Measurements from ENCODE around the gene RSPO4. TPM values are rescaled to one million over a fixed set of nuclear protein-coding genes. Genes with fewer than 3 reads are reported as not detected.
"Not testable (repeated sequence)": the region's sequence is repeated elsewhere in the genome, so short reads cannot be mapped to it uniquely, and the experiment has no call there.

The RSPO4 gene
- total RNA-seq = not detected
- long read RNA-seq = 0 reads

DNA sequence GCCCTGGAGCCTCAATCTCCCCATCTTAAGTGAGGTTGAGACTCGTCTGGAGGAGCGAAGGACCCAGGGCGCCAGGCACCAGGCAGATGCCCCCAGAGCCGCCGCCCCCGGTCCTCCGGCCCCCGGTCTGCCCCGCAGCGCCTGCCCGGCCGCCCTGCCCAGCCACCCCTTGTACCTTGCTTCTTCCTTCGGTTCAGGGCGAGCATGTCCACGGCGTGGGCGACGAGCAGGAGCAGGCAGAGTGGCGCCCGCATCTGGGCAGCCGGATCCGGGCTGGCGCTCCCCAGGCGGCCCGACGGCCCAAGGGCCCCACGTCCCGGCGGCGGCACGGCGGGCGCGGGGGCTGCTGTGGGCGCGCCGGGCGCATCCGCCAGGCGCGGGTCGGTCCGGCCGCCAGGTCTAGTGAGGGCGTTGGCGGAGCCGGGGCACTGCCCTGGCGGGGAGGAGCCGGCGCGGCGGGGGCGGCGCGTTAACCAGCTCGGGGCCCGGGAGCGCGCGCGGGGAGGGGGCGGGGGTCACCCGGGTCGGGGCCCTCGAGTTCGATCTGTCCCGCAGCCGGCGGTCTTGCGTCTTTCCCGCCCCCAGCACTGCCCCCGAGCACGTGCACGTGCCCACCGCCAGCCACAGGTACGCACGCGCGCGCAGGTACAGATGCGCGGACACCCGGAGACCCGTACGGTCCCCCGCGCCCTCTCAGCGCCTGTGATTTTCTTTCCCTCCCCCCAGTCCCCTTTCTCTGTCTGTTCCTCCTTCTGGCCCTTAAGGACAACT, at the start of gene RSPO4:
Gene RSPO4, minus strand, starts transcription at position 401 of the 771 bp plus-strand sequence. Its CDS starts 147 bp downstream, at position 254.
- intact Hi-C loops (cut with DNase I) = no loop called here
- DNase-seq (ENCODE audit: low spot score) = no peak

DNA sequence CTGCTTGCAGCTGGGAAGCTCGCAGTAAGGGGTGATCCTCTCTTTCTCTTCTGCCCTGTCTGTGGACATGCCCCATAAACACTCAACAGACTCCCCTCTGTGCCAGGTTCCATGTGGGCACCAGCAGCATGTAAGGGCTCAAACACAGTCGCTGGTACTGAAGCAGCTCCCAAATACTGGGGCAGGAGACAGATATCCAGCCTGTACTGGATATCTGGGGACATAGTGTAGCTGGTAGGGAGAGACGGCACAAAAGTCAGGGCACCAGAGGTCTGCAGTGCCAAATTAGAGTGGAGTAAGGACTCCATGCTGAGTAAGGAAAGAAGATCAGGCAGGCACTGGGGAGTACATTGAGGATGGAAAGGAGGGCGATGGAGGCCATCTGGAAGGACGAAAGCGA, 48.3 kb upstream of the RSPO4 start:
- DNase-seq (ENCODE audit: low spot score) = no peak
- intact Hi-C loops (cut with DNase I) = no loop called here

DNA sequence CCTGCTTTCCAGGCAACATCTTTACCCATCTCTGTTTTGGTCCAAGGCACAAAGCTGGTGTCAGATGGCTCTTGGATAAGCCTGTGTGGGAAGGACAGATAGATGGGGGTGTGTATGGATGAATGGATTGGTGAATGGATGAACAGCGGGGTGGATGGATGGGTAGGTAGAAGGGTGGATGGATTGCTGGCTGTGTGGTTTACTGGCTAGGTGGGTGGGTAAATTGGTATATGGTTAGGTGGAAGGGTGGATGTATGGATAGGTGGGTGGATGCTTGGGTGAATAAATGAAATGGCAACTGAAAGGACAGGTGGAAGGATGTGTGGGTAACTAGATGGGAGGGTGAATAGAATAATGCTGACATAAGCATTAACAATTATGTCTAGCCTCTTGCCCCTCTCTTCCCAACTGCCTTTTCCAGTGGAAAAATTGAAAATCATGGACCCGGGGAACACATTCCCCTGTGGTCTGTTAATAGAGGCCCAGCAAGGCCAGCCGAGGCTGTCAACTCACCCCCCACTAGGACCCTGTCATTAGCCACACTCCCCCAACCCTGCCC, 43.8 kb upstream of the RSPO4 start:
- intact Hi-C loops (cut with DNase I) = no loop called here
- no peak for DNase-seq (ENCODE audit: low spot score)

DNA sequence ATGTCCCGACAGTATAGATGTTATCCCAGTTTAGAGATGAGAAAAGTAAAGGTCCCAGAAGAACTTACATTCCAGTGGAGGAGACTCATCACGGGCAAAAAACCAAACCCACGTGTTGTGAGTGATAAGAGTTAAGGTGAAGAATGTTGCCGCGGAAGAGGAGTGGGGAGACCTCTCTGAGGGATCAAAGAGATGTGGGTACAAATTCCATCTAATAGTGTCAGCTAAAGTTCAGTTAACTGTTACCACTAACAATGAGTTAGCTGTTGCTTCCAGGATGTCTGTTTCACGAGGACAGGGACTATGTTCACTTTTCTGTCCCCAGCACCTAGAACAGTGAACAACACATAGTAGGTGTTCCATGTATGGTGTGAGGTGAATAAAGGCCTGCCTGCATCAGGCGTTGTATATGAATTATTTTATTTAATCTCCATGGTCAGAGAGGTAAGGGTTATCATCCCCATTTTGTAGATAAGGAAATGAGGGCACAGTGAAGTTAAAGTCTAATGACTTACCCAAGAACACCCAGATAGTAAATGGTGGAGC, 39.8 kb upstream of the RSPO4 start:
- no peak for DNase-seq (ENCODE audit: low spot score)

DNA sequence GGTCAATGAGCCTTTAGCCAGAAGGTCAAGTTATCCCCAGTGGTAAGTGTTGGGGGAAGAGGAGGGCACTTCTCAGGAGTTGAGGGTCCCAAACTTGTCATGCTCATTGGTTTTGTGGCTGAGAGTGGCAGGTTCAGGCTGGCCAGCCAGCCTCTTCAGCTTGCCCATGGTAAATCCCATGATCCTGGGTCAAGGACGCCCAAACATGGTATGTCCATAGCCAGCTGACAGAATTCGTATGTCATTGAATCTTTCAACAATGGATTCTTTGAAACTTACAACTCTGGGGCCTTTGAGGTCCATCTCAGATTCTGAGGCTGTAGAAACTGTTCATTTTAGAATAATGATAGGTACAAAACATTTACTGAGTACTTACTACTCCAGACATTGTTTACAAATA, 36.1 kb upstream of the RSPO4 start:
- DNase-seq (ENCODE audit: low spot score) = no peak
- intact Hi-C loops (cut with DNase I) = no loop called here

More for the DNA sequence above, 39.8 kb upstream of the RSPO4 start:
- intact Hi-C loops (cut with DNase I) = no loop called here

DNA sequence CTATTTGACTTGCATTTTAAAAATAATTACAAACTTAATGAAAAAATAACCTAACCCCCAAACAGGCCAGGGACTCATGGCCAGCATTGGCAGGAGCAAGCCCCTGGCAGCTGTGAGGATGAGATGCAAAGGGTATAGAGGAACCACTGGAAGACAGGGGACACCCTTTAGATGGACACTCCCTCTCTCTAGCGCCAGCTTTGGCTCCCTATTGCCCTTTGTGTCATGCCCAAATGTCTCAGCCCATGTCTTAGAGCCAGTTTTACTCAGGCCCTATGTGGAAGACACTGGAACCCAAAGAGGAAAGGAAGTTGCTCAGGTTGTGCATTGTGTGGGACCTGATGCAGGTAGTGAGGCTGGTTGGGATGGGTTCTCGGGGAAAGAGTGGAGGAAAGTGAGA, 34.9 kb upstream of the RSPO4 start:
- no peak for DNase-seq (ENCODE audit: low spot score)
- intact Hi-C loops (cut with DNase I) = no loop called here

DNA sequence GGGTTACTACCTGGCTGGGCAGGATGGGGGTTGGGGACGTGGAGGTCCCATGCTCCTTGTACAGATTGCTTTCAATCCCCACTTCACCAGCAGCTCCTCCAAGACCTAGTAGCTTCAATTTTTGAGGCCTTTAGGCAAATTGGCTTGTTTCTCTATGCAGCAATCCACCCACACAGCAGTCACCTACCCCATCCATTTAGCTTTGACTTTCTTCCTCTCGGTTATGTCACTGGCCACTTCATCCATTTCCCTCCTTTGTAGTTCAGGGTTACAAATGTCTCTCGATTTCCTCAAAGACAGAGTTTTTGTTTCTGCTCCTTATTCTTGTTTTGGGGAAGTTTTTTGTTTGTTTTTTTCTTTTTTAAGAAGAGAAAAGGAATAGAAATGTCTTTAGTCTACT, 33.4 kb upstream of the RSPO4 start:
- intact Hi-C loops (cut with DNase I) = no loop called here
- DNase-seq (ENCODE audit: low spot score) = no peak

DNA sequence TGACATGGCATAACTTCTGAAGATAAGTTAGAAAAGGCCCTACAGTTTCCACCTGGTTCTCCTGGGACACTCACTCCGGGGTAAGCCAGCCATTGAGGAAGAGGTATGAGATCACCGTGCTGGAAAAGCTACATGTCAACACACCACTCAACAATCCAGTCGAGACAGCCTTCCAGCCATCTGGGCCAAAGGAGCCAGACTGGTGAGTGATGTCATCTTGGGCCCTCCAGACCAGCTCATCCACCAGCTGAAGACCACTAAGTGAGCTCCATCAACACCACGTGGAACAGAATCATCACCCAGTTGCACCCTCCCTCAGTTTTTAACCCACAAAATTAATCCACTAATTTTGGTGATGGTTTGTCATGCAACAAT, 32.3 kb upstream of the RSPO4 start:
- intact Hi-C loops (cut with DNase I) = no loop called here
- no peak for DNase-seq (ENCODE audit: low spot score)

DNA sequence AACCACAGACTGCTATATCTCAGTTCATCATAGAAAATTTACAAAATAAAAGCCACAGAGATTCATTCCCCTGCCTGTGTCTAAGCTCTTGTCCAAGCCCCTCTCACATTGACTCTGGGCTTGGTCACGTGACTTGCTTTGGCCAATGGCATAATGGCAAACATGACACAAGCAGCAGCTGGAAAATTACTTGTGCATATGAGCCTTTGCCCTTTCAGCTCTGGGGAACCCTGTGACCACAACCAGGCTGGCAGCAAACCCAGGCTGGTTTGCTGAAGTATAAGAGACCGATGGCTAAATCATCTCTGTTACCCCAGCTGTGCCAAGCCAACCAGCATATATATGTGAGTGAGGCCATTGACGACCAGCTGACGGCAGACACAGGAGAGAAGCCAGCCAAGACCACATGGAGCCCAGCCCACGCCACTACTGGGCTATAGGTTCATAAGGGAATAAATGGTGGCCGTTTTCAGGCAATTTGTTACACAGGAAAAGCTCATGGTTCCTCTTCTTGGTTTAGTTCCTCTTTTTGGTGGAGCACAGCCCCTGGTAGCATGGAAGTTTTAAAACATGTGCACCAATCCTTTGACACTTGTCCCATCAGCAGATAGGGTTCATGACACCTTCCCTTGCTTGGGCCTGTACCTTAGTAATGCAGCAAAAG, 31.8 kb upstream of the RSPO4 start:
- DNase-seq (ENCODE audit: low spot score) = no peak
- intact Hi-C loops (cut with DNase I) = no loop called here

DNA sequence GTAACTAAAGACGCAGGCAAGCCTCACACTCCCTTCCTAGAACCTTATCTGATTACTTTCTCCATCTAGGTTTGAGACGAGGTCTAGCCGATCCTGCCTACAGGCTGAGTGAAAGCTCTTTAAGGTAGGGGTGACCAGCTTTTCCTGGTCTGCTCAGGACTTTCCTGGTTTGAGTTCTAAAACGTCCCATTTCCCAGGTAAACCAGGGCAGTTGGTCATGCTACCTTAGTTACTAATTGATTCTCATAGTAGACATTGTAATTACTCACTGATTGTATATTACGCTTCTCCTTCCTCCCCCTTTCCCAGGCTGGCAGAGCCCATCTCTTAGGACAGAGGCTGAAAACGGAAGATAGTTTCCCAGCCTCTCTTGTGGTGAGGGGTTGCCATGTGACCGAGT, 27.9 kb upstream of the RSPO4 start:
- DNase-seq (ENCODE audit: low spot score) = no peak
- intact Hi-C loops (cut with DNase I) = no loop called here

DNA sequence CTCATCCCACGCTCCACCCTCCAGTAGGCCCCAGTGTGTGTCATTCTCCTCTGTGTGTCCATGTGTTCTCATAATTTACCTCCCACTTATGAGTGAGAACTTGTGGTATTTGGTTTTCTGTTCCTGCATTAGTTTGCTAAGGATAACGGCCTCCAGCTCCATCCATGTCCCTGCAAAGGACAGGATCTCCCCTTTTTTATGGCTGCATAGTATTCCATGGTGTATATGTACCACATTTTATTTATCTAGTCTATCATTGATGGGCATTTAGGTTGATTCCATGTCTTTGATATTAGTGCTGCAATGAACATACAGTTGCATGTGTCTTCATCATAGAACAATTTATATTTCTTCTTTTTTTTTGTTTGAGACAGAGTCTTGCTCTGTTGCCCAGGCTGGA, 24.1 kb upstream of the RSPO4 start:
- intact Hi-C loops (cut with DNase I) = not testable (repeated sequence)

DNA sequence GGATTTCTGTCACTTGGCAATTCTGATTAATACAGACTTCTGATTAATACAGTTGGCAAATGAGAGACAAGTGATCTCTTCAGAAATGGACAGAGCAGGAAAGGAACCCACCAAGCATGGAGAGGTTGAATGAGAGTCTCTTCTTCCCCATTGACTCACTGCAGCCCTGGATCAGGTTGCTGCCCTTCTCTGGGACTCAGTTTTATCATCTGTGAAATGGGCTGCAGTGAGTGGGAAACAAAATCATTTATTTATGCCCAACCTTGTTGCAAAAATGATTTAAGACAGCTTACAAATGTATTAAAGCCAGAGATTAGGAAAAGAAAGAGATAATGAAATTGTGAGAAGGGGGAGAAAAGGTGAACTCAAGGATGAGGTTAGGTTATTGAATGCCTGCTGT, 20.8 kb upstream of the RSPO4 start:
- no peak for DNase-seq (ENCODE audit: low spot score)
- intact Hi-C loops (cut with DNase I) = no loop called here

More for the DNA sequence above, 24.1 kb upstream of the RSPO4 start:
- DNase-seq (ENCODE audit: low spot score) = not testable (repeated sequence)

DNA sequence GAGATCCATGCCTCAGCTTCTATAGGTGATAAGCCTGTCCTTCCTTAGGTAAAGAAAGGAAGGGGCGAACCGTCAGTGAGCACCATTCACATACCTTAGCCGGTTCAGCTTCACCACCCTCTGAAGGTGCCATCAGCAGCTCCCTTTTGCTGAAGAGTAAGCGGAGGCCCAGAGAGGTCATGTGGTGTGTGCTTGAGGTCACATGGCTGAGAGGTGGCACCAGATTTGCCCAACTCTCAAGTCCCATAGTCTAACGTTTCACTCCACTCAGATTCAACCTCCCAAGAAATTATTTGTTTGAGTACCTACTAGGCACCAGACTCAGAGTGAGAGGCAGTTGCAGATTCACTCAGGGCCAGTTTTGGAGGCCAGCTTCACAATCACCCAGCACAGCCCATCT, 18.5 kb upstream of the RSPO4 start:
- intact Hi-C loops (cut with DNase I) = no loop called here

DNA sequence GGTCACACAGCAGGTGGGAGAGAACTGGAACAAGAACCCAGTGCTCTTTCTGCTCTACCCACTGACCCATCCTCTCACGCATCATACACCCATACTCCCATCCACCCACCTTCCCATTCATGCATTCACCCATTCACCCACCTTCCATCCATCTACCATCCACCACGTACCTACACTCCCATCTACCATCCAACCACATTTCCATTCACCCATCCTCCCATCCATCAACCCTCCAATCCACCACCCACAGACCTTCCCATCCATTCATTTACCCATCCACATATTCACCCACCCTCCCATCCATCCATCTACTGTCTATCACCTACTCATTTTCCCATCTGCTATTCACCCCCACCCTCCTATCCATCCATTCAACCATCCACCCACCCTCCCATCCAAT, 17.2 kb upstream of the RSPO4 start:
- intact Hi-C loops (cut with DNase I) = no loop called here
- DNase-seq (ENCODE audit: low spot score) = no peak

More for the DNA sequence above, 18.5 kb upstream of the RSPO4 start:
- no peak for DNase-seq (ENCODE audit: low spot score)

DNA sequence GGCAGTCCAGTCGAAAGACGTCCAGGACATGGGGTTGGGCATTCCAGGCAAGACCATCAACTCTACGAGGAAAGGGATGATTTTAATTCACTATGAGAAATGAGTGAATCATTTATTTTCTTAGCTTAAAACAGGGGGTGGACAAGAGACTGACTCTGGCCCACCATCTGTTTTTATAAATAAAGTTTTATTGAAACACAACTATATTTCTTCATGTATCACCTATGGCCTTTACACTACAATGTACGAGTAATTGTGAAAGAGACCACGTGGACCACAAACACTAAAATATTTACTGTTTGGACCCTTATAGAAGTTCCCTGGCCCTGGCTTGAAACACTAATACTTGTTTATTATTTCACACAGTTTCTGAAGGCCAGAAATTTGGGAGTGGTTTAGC, 15.6 kb upstream of the RSPO4 start:
- intact Hi-C loops (cut with DNase I) = no loop called here
- DNase-seq (ENCODE audit: low spot score) = no peak

DNA sequence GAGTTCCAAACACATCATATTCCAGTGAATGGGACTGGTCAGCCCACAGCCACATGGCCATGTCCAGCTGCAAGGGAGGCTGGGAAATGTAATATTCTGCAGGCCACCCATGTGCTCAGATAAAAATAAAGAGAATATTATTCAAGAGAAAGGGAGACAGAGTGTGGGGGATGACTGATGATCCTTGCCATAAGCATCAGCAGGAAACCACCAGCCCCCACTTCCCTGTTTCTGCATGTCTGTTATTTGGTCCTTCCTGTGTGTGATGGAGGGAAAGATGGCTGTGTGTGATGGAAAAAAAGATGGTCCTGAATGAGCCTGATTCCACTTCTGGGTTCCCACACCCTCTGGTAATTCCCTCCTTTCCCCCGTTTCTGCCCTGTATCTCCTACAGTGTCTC, 13.1 kb upstream of the RSPO4 start:
- intact Hi-C loops (cut with DNase I) = no loop called here
- DNase-seq (ENCODE audit: low spot score) = no peak

DNA sequence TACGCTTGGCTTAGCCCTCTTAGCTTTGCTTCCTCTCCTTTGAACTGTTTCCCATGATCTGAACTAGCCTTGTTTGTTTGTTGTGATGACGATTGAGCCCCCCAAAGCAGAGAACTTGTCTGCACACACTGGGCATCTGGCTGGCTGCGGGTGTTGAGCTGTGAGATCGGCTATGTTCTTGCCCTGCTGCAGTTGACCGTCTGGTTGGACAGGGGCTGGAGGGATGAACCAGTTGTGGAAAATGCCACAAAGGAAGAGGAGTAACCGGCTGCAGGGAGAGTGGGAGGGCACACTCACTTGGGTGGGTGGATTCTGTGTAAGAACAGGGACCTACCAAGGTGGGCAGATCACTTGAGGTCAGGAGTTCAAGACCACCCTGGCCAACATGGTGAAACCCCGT, 12.4 kb upstream of the RSPO4 start:
- intact Hi-C loops (cut with DNase I) = no loop called here

DNA sequence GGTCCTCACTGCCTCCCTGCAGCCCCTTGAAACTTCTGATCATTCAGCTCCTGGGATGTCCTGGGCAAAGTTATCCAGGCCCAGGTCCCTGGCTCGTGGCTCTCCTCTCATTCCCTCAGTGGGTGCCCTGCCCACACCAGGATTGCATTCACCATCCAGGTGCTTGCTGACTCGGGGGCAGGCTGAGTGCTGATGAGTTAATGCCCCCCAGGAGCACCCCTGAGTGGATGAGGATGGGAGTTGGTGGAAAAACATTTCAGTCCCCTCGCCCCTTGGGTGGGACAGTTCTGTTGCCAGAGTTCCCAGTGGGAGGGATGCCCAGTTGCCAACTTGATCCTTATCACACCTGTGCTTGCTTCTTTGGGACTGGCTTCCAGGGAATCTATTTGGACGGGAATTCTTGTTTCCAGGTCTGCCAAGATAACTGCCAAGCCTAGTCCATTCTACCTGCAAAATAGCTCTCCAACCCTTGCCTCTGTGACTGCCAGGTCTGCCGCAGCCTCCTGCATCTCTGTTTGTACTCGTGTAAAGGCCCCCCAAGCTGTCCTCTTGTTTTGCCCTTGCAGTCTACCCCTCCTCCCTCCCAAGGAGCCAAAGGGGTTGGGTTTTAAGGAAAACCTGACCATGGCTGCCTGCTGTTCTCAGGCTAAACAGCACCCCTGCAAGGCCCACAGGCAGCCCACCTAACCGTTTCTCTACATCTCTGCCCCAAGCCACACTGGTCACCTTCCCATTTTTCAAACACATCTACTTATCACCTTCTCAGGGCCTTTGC, 11.6 kb upstream of the RSPO4 start:
- intact Hi-C loops (cut with DNase I) = no loop called here
- DNase-seq (ENCODE audit: low spot score) = no peak

More for the DNA sequence above, 12.4 kb upstream of the RSPO4 start:
- no peak for DNase-seq (ENCODE audit: low spot score)

DNA sequence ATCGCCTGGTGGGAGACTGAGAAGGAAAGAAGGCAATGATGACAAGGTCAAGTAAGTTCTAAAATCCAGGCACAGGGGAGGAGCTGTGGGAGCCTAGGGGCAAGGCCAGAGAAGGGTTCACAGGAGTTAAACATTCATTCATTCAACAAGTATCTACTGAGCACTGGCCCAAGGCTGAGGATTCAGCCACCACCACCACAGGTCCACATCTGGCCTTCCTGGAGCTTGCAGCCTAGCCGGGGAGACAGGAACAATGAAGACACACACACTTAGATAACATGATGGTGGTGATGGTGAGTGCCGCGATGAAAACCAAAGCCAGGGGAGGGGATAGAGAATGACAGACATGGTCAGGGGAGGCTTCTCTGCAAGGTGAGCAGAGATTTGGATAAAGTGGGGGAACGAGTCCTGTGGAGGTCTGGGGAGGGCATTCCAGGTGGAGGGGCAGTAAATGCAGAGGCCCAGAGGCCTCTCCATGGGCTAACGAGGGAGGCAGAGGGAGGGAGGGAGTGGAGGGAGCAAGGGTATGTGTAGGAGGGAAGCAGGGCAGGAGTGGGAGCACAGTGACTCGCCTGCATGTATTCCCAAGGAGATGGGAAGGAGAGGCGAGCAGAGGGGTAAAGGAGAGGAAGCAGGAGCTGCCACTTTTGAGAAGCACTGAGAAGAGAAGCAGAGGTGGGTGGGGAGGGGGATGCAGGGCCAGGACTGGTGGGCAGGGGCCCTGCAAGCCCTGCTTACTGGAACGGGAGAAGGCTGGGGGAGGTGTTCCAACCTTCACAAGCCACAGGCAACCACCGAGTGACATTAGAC, 10.5 kb upstream of the RSPO4 start:
- intact Hi-C loops (cut with DNase I) = no loop called here
- no peak for DNase-seq (ENCODE audit: low spot score)
